ENCODE results near the gene ZNF316.

ZNF316 gene

GRCh38 chr7:6636741-6637543 is at the start of gene ZNF316:
TSS of gene ZNF316 (plus strand) at chr7:6637318. CDS start at chr7:6642410, 5,092 bp downstream.
- peak; percentile 66 for DNase-seq

- no peak for DNase-seq
Observed at GRCh38 chr7:6588566-6588965, 48.6 kb upstream of the ZNF316 start.

GRCh38 chr7:6589151-6589828 is 47.8 kb upstream of the ZNF316 start:
- no peak for DNase-seq

- peak; percentile 79 for DNase-seq
Observed at GRCh38 chr7:6589829-6590644, 47.1 kb upstream of the ZNF316 start, which contains the start of gene INTS15. TSS of gene INTS15 (plus strand) at chr7:6590021. CDS start at chr7:6590284, 263 bp downstream.

GRCh38 chr7:6590645-6591110 is 46.4 kb upstream of the ZNF316 start:
- DNase-seq, result no peak

GRCh38 chr7:6600093-6600492 is 37.0 kb upstream of the ZNF316 start:
- DNase-seq, result no peak

GRCh38 chr7:6604458-6604857 is 32.7 kb upstream of the ZNF316 start:
- no peak for DNase-seq

- DNase-seq, result no peak
Observed at GRCh38 chr7:6606866-6607583, 30.1 kb upstream of the ZNF316 start.

- no peak for DNase-seq
Observed at GRCh38 chr7:6607651-6608051, 29.5 kb upstream of the ZNF316 start.

GRCh38 chr7:6608081-6608480 is 29.0 kb upstream of the ZNF316 start:
- DNase-seq, result no peak

- no peak for DNase-seq
Observed at GRCh38 chr7:6608794-6609193, 28.3 kb upstream of the ZNF316 start.

- DNase-seq, result no peak
Observed at GRCh38 chr7:6612819-6613218, 24.3 kb upstream of the ZNF316 start.

- DNase-seq, result no peak
Observed at GRCh38 chr7:6613706-6614105, 23.4 kb upstream of the ZNF316 start.

- no peak for DNase-seq
Observed at GRCh38 chr7:6614953-6615722, 22.0 kb upstream of the ZNF316 start, which contains the start of gene ZNF853. TSS of gene ZNF853 (plus strand) at chr7:6615610. CDS start at chr7:6616175, 565 bp downstream.

GRCh38 chr7:6615723-6616555 is 21.2 kb upstream of the ZNF316 start:
- no peak for DNase-seq

GRCh38 chr7:6616854-6617643 is 20.1 kb upstream of the ZNF316 start:
- no peak for DNase-seq

- DNase-seq, result no peak
Observed at GRCh38 chr7:6618621-6619020, 18.5 kb upstream of the ZNF316 start.

- no peak for DNase-seq
Observed at GRCh38 chr7:6619961-6620360, 17.2 kb upstream of the ZNF316 start.

- no peak for DNase-seq
Observed at GRCh38 chr7:6621195-6622133, 15.7 kb upstream of the ZNF316 start.
